Measurements from ENCODE around the gene PCSK4.
"Not testable (repeated sequence)": the region's sequence is repeated elsewhere in the genome, so short reads cannot be mapped to it uniquely, and the experiment has no call there.

Gene PCSK4

GRCh38 chr19:1490311-1491113 is at the start of gene PCSK4:
Gene PCSK4, minus strand, starts transcription at chr19:1490350. Its CDS starts 4 bp downstream, at chr19:1490346.
- DNase-seq (ENCODE audit: low spot score): peak; percentile 96

- DNase-seq (ENCODE audit: low spot score): not testable (repeated sequence)
These were observed 49.6 kb upstream of the PCSK4 start for GRCh38 chr19:1539749-1540148.

- no peak for DNase-seq (ENCODE audit: low spot score)
These were observed 48.8 kb upstream of the PCSK4 start for GRCh38 chr19:1538978-1539377.

- not testable (repeated sequence) for DNase-seq (ENCODE audit: low spot score)
These were observed 45.5 kb upstream of the PCSK4 start for GRCh38 chr19:1535699-1536098.

GRCh38 chr19:1534972-1535371 is 44.8 kb upstream of the PCSK4 start:
- DNase-seq (ENCODE audit: low spot score): no peak

- DNase-seq (ENCODE audit: low spot score): no peak
These were observed 43.5 kb upstream of the PCSK4 start for GRCh38 chr19:1533510-1534150.

- no peak for DNase-seq (ENCODE audit: low spot score)
These were observed 41.9 kb upstream of the PCSK4 start for GRCh38 chr19:1532003-1532402.

GRCh38 chr19:1531587-1531986 is 41.4 kb upstream of the PCSK4 start:
- no peak for DNase-seq (ENCODE audit: low spot score)

- DNase-seq (ENCODE audit: low spot score): not testable (repeated sequence)
These were observed 40.7 kb upstream of the PCSK4 start for GRCh38 chr19:1530856-1531255.

- no peak for DNase-seq (ENCODE audit: low spot score)
These were observed 39.3 kb upstream of the PCSK4 start for GRCh38 chr19:1529430-1529816.

GRCh38 chr19:1528596-1529429 is 38.7 kb upstream of the PCSK4 start:
- no peak for DNase-seq (ENCODE audit: low spot score)

GRCh38 chr19:1527650-1528309 is 37.6 kb upstream of the PCSK4 start:
- no peak for DNase-seq (ENCODE audit: low spot score)

GRCh38 chr19:1526979-1527649 is 37.0 kb upstream of the PCSK4 start:
- DNase-seq (ENCODE audit: low spot score): no peak

GRCh38 chr19:1526066-1526778 is 36.1 kb upstream of the PCSK4 start:
- DNase-seq (ENCODE audit: low spot score): no peak

GRCh38 chr19:1525343-1525742 is 35.2 kb upstream of the PCSK4 start:
- DNase-seq (ENCODE audit: low spot score): no peak

- DNase-seq (ENCODE audit: low spot score): no peak
These were observed 34.8 kb upstream of the PCSK4 start for GRCh38 chr19:1524972-1525325.

- no peak for DNase-seq (ENCODE audit: low spot score)
These were observed 34.3 kb upstream of the PCSK4 start for GRCh38 chr19:1524287-1524971.

GRCh38 chr19:1523412-1524286 is 33.5 kb upstream of the PCSK4 start, which contains the start of gene PLK5:
Gene PLK5, plus strand, starts transcription at chr19:1524077. Its CDS starts 2,920 bp downstream, at chr19:1526997.
- no peak for DNase-seq (ENCODE audit: low spot score)

- DNase-seq (ENCODE audit: low spot score): no peak
These were observed 32.7 kb upstream of the PCSK4 start for GRCh38 chr19:1522838-1523237.
